Esophagus muscularis mucosa (tissue), 3 donors: ENCODE results near the gene SIRPA.

Experiments
- POLR2A ChIP-seq: fragments of 450-650 bp; IDR thresholded peaks from one replicate; pipeline ENCODE4 v1.6.1; 2017; ENCODE audit warnings: antibody characterized with exemption, moderate library complexity, mild to moderate bottlenecking, low read depth
- POLR2AphosphoS5 ChIP-seq, 2 donors: sonication (generic); formaldehyde crosslinking; IDR thresholded peaks; one replicate each; pipeline ENCODE4 v1.6.1; 2017; ENCODE audit warnings: antibody characterized with exemption in 2 of 2
- TF ChIP-seq, protein P1 (sequence below), 3 experiments: fragments of 200-600 bp in 2 of 3; fragments of 450-650 bp in 1 of 3; sonication (generic) in 2 of 3; IDR thresholded peaks; one replicate each; pipeline ENCODE4 v1.5.1; 2017 to 2019; ENCODE audit warnings: antibody characterized with exemption in 3 of 3, mild to moderate bottlenecking in 2 of 3, moderate library complexity in 1 of 3

DNA sequence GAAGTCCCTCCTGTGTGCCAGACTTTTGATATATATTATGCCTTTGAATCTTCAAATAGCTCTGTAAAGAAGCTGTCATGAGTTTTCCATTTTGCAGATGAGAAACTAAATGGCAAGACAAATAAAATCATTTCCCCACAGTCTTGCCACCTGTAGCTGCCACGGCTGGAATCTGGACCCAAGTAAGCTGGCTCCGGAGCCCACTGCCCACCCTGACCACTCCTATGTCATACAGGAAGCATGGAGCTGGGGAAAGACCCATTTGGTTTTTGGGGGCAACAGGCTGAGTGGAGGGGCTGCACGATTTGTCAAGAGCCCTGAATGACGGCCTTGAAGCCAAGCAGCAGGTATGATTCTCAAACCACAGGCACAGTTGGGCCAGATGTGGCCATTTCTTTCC, 10.0 kb upstream of the SIRPA start:
- TF ChIP-seq POLR2A (no peak), POLR2AphosphoS5 (IDR thresholded peaks at IDR 0.05) (no peak)
- TF ChIP-seq, protein P1, sequence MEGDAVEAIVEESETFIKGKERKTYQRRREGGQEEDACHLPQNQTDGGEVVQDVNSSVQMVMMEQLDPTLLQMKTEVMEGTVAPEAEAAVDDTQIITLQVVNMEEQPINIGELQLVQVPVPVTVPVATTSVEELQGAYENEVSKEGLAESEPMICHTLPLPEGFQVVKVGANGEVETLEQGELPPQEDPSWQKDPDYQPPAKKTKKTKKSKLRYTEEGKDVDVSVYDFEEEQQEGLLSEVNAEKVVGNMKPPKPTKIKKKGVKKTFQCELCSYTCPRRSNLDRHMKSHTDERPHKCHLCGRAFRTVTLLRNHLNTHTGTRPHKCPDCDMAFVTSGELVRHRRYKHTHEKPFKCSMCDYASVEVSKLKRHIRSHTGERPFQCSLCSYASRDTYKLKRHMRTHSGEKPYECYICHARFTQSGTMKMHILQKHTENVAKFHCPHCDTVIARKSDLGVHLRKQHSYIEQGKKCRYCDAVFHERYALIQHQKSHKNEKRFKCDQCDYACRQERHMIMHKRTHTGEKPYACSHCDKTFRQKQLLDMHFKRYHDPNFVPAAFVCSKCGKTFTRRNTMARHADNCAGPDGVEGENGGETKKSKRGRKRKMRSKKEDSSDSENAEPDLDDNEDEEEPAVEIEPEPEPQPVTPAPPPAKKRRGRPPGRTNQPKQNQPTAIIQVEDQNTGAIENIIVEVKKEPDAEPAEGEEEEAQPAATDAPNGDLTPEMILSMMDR (IDR thresholded peaks at IDR 0.05), result no peak
